SK-N-SH treated with all-trans-retinoic acid at 6 μM for 48 hours (cell line): Measurements from ENCODE around the gene PLTP.
"Not testable (repeated sequence)": the region's sequence is repeated elsewhere in the genome, so short reads cannot be mapped to it uniquely, and the experiment has no call there.

Experiments
- ATAC-seq: fragments of 200-7000 bp; cut with Tn5 transposase; 3 replicates; pipeline ENCODE4 v1.9.1; 2020; ENCODE audit warnings: mild to moderate bottlenecking, moderate library complexity
- ARNTL ChIP-seq: fragments of 450-650 bp; formaldehyde crosslinking; IDR thresholded peaks from 2 replicates; pipeline ENCODE4 v1.5.0; 2020; ENCODE audit warnings: low read depth, mild to moderate bottlenecking, moderate library complexity, borderline replicate concordance
- BACH2 ChIP-seq: fragments of 250-450 bp; sonication (Bioruptor Pico); IDR thresholded peaks from 2 replicates; pipeline ENCODE4 v1.9.0; 2021; ENCODE audit warnings: mild to moderate bottlenecking, borderline replicate concordance
- ESRRG ChIP-seq: fragments of 250-450 bp; sonication (Bioruptor Pico); IDR thresholded peaks from 2 replicates; pipeline ENCODE4 v1.6.1; 2021; ENCODE audit warnings: mild to moderate bottlenecking
- GLIS3 ChIP-seq: fragments of 250-450 bp; sonication (Bioruptor Pico); IDR thresholded peaks from 2 replicates; pipeline ENCODE4 v1.5.0; 2020; ENCODE audit warnings: mild to moderate bottlenecking, moderate library complexity
- ISL1 ChIP-seq: fragments of 250-450 bp; sonication (Bioruptor Pico); IDR thresholded peaks from 2 replicates; pipeline ENCODE4 v2.1.2; 2022; ENCODE audit warnings: mild to moderate bottlenecking, moderate library complexity
- OSR1 ChIP-seq: fragments of 250-450 bp; sonication (Bioruptor Pico); IDR thresholded peaks from 2 replicates; pipeline ENCODE4 v1.8.0; 2022; ENCODE audit warnings: moderate library complexity, mild to moderate bottlenecking, inconsistent platforms
- PPARA ChIP-seq: fragments of 250-450 bp; sonication (Bioruptor Pico); IDR thresholded peaks from 2 replicates; pipeline ENCODE4 v1.5.0; 2020; ENCODE audit warnings: mild to moderate bottlenecking, borderline replicate concordance
- RARB ChIP-seq: fragments of 250-450 bp; sonication (Bioruptor Pico); IDR thresholded peaks from 2 replicates; pipeline ENCODE4 v1.8.0; 2021; ENCODE audit warnings: mild to moderate bottlenecking, moderate library complexity
- SNAI2 ChIP-seq: fragments of 250-450 bp; sonication (Bioruptor Pico); IDR thresholded peaks from 2 replicates; pipeline ENCODE4 v1.5.0; 2020; ENCODE audit warnings: mild to moderate bottlenecking, moderate library complexity
- ZC3H10 ChIP-seq: fragments of 250-450 bp; sonication (Bioruptor Pico); IDR thresholded peaks from 2 replicates; pipeline ENCODE4 v1.5.1; 2021; ENCODE audit warnings: mild to moderate bottlenecking, moderate library complexity
- ZFP3 ChIP-seq: fragments of 250-450 bp; sonication (Bioruptor Pico); IDR thresholded peaks from 2 replicates; pipeline ENCODE4 v1.5.0; 2020; ENCODE audit warnings: mild to moderate bottlenecking, moderate library complexity
- ZFP30 ChIP-seq: fragments of 450-650 bp; formaldehyde crosslinking; IDR thresholded peaks from 2 replicates; pipeline ENCODE4 v1.5.0; 2022; ENCODE audit warnings: mild to moderate bottlenecking, moderate library complexity
- ZNF8 ChIP-seq: fragments of 450-650 bp; formaldehyde crosslinking; IDR thresholded peaks from 2 replicates; pipeline ENCODE4 v1.5.0; 2020; ENCODE audit warnings: mild to moderate bottlenecking, moderate library complexity
- TF ChIP-seq, protein P1 (sequence below): fragments of 250-450 bp; sonication (Bioruptor Pico); IDR thresholded peaks from 2 replicates; pipeline ENCODE4 v1.8.0; 2020; ENCODE audit warnings: mild to moderate bottlenecking, moderate library complexity, borderline replicate concordance
- TF ChIP-seq, protein P2 (sequence below): fragments of 250-450 bp; sonication (Bioruptor Pico); IDR thresholded peaks from 2 replicates; pipeline ENCODE4 v1.8.0; 2021; ENCODE audit warnings: low read depth, mild to moderate bottlenecking, moderate library complexity, borderline replicate concordance
- TF ChIP-seq, protein P3 (sequence below): fragments of 250-450 bp; sonication (Bioruptor Pico); IDR thresholded peaks from 2 replicates; pipeline ENCODE4 v1.5.0; 2020; ENCODE audit warnings: mild to moderate bottlenecking, moderate library complexity
- TF ChIP-seq, protein P4 (sequence below): fragments of 250-450 bp; sonication (Bioruptor Pico); IDR thresholded peaks from 2 replicates; pipeline ENCODE4 v1.5.1; 2021; ENCODE audit warnings: mild to moderate bottlenecking, moderate library complexity

Gene PLTP

DNA sequence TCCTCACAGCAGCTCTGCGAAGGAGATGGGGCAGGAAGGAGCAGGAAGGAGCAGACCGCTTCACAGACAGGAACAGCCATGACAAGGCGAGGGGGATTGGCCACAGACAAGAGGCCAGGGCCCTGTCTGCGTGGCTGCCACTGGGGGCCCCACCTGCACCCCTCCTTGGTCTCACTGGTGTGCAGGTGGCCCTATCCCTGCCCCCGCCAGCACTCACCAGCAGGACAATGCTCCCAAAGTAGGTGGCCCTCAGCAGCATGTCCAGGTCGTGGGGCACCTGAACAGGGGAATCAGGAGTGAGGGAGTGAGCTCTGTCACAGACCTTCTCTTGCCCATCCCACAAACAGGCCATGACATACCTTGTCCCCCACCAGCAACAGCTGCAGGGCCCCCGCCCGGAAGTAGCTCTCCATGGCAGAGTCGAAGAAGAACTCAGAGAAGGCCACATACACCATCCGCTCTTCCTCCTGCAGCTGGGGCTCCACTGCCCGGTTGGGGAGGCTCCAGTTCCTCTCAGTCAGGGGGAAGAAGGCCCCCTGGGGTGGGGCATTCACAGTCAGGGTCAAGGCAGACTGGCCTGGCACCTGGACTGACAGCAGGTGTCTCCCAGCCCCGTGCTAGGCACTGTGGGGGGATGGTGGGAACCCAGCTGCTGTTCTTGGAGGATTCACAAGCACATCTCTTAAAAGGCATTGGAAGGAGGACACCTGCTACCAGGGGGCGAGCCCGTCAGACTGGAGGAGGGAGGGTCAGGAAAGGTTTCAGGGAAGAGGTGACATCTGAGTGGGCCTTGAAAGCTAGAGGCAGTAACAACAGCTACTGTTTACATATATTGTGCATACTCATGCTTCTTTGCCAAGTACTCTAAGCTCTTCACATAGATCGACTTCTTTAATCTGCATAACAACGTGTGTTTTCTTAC lies 7.1 kb downstream of the PLTP start (continued):
- TF ChIP-seq, protein P1, sequence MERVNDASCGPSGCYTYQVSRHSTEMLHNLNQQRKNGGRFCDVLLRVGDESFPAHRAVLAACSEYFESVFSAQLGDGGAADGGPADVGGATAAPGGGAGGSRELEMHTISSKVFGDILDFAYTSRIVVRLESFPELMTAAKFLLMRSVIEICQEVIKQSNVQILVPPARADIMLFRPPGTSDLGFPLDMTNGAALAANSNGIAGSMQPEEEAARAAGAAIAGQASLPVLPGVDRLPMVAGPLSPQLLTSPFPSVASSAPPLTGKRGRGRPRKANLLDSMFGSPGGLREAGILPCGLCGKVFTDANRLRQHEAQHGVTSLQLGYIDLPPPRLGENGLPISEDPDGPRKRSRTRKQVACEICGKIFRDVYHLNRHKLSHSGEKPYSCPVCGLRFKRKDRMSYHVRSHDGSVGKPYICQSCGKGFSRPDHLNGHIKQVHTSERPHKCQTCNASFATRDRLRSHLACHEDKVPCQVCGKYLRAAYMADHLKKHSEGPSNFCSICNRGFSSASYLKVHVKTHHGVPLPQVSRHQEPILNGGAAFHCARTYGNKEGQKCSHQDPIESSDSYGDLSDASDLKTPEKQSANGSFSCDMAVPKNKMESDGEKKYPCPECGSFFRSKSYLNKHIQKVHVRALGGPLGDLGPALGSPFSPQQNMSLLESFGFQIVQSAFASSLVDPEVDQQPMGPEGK (CRISPR knock-in tag), result no peak

DNA sequence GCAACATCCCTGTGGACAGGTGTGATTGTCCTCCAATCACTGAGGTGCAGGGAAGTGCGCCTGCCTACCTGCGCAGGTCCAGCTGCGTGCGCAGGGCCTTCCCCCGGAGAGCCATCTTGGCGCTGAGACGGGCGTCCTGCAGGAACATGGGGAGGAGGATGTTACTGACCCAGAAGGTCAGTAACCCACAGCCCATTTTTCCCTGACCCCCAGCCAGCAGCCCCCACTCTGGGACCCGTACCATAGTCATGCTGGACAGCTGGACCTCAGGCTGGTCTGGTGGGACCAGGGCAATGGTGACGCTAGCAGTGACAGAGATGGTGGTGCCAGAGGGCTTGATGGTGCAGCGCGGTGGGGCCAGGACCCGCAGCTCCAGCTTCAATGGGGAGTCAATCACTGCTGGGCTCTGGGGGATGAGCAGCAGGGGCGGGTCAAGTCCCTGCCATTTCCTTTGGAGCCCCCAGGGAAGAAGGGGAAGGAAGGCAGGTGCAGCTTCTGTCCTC lies 9.7 kb downstream of the PLTP start:
- ATAC-seq, result no peak
- TF ChIP-seq, protein P2, sequence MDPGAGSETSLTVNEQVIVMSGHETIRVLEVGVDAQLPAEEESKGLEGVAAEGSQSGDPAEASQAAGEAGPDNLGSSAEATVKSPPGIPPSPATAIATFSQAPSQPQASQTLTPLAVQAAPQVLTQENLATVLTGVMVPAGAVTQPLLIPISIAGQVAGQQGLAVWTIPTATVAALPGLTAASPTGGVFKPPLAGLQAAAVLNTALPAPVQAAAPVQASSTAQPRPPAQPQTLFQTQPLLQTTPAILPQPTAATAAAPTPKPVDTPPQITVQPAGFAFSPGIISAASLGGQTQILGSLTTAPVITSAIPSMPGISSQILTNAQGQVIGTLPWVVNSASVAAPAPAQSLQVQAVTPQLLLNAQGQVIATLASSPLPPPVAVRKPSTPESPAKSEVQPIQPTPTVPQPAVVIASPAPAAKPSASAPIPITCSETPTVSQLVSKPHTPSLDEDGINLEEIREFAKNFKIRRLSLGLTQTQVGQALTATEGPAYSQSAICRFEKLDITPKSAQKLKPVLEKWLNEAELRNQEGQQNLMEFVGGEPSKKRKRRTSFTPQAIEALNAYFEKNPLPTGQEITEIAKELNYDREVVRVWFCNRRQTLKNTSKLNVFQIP (CRISPR knock-in tag), result no peak
- TF ChIP-seq ZFP30, result no peak
- TF ChIP-seq, all 23 proteins: peak for 0

DNA sequence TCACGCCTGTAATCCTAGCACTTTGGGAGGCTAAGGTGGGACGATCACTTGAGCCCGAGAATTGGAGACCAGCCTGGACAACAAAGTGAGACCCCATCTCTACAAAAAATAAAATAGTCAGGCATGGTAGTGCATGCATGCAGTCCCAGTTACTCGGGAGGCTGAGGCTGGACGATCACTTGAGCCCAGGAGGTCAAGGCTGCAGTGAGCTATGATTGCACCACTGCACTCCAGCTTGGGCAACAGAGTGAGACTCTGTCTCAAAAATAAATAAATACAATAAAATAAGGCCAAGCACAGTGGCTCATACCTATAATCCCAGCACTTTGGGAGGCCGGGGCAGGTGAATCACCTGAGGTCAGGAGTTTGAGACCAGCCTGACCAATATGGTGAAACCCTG lies 10.6 kb downstream of the PLTP start:
- not testable (repeated sequence) for ATAC-seq

DNA sequence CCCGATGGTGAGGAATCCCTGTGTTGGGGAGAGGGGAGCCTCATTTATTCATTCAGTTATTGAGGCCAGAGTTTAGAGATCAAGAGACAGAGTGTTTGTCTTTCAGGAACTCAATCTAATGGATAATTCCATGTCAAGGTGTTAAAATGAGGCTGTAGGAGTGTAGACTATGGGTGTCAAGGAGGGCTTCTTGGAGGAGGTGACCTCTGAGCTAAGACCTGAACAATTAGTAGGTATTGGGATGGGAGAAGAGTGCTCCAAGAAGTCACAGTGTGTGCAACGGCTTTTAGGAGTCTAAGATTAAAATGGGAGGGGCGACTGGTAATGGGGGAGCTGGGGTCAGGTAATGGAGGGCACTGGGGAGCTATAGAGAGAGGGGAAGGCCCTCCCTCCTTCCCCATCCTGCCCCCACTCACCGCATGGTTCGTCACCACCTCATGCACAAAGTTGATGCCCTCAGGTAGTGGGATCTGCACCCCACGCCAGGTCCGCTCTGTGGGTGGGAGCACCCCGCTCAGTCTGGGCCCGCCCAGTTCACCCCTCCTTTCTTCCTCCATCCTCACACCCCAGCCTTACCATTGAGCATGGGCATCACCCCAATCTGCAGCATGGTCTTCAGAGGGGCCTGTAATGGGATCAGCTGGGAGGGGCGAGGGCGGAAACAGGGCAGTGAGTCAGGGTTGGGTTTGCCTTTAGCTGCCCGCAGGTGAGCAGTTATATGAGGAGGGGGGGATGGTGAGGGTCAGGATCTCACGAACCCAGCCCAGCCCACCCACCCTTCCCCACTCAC lies 12.7 kb downstream of the PLTP start:
- TF ChIP-seq ARNTL (CRISPR knock-in tag), result no peak
- TF ChIP-seq RARB, result no peak
- TF ChIP-seq ZFP3 (CRISPR knock-in tag), result no peak
- no peak for TF ChIP-seq BACH2 (CRISPR knock-in tag)
- no peak for TF ChIP-seq ZFP30
- TF ChIP-seq PPARA (CRISPR knock-in tag), result no peak
- no peak for TF ChIP-seq OSR1 (CRISPR knock-in tag)
- ATAC-seq, result no peak

DNA sequence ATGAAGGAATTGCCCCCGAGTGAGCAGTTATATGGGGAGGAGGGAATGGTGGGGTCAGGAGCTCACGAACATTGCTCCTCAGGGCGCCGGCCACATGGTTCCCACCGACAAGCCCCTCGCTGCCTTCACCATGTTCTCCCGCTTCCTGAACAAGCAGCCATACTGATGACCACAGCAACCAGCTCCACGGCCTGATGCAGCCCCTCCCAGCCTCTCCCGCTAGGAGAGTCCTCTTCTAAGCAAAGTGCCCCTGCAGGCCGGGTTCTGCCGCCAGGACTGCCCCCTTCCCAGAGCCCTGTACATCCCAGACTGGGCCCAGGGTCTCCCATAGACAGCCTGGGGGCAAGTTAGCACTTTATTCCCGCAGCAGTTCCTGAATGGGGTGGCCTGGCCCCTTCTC lies 13.7 kb downstream of the PLTP start:
- TF ChIP-seq ISL1 (no peak), ZFP30 (no peak), RARB (no peak), PPARA (CRISPR knock-in tag) (no peak), BACH2 (CRISPR knock-in tag) (no peak), ESRRG (CRISPR knock-in tag) (no peak), SNAI2 (no peak), GLIS3 (CRISPR knock-in tag) (no peak), ARNTL (CRISPR knock-in tag) (no peak), ZNF8 (CRISPR knock-in tag) (no peak), ZC3H10 (CRISPR knock-in tag) (no peak), OSR1 (CRISPR knock-in tag) (no peak), ZFP3 (CRISPR knock-in tag) (no peak)
- TF ChIP-seq, protein P3, sequence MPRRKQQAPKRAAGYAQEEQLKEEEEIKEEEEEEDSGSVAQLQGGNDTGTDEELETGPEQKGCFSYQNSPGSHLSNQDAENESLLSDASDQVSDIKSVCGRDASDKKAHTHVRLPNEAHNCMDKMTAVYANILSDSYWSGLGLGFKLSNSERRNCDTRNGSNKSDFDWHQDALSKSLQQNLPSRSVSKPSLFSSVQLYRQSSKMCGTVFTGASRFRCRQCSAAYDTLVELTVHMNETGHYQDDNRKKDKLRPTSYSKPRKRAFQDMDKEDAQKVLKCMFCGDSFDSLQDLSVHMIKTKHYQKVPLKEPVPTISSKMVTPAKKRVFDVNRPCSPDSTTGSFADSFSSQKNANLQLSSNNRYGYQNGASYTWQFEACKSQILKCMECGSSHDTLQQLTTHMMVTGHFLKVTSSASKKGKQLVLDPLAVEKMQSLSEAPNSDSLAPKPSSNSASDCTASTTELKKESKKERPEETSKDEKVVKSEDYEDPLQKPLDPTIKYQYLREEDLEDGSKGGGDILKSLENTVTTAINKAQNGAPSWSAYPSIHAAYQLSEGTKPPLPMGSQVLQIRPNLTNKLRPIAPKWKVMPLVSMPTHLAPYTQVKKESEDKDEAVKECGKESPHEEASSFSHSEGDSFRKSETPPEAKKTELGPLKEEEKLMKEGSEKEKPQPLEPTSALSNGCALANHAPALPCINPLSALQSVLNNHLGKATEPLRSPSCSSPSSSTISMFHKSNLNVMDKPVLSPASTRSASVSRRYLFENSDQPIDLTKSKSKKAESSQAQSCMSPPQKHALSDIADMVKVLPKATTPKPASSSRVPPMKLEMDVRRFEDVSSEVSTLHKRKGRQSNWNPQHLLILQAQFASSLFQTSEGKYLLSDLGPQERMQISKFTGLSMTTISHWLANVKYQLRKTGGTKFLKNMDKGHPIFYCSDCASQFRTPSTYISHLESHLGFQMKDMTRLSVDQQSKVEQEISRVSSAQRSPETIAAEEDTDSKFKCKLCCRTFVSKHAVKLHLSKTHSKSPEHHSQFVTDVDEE (CRISPR knock-in tag), result no peak
- TF ChIP-seq, protein P4, sequence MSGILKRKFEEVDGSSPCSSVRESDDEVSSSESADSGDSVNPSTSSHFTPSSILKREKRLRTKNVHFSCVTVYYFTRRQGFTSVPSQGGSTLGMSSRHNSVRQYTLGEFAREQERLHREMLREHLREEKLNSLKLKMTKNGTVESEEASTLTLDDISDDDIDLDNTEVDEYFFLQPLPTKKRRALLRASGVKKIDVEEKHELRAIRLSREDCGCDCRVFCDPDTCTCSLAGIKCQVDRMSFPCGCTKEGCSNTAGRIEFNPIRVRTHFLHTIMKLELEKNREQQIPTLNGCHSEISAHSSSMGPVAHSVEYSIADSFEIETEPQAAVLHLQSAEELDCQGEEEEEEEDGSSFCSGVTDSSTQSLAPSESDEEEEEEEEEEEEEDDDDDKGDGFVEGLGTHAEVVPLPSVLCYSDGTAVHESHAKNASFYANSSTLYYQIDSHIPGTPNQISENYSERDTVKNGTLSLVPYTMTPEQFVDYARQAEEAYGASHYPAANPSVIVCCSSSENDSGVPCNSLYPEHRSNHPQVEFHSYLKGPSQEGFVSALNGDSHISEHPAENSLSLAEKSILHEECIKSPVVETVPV (CRISPR knock-in tag), result no peak
- TF ChIP-seq, protein P2 (CRISPR knock-in tag), result no peak
- TF ChIP-seq, protein P1 (CRISPR knock-in tag), result no peak
- ATAC-seq, result no peak
